Neuronal stem cell (in vitro differentiated cells): ENCODE measurements around the gene HELZ.

Experiments
- DNase-seq: peaks from one replicate; pipeline ENCODE4 v3.0.0-alpha.2; 2013; ENCODE audit warnings: low spot score
- H2AFZ ChIP-seq: one replicate; pipeline ENCODE4 v1.6.1; 2013; ENCODE audit warnings: mild to moderate bottlenecking, low read length, inconsistent platforms
- H2AK5ac ChIP-seq: 2 replicates; pipeline ENCODE4 v1.6.1; 2013; ENCODE audit warnings: low read depth, mild to moderate bottlenecking, inconsistent platforms, low read length, moderate library complexity, mixed read lengths
- H2BK120ac ChIP-seq: 2 replicates; pipeline ENCODE4 v1.6.1; 2013; ENCODE audit warnings: low read depth, mild to moderate bottlenecking, inconsistent platforms, low read length, moderate library complexity, mixed read lengths
- H2BK12ac ChIP-seq: one replicate; pipeline ENCODE4 v1.6.1; 2013; ENCODE audit warnings: low read length, inconsistent platforms
- H2BK15ac ChIP-seq: 2 replicates; pipeline ENCODE4 v1.6.1; 2013; ENCODE audit warnings: mild to moderate bottlenecking, low read length, inconsistent platforms, mixed read lengths
- H2BK5ac ChIP-seq: one replicate; pipeline ENCODE4 v1.6.1; 2013; ENCODE audit warnings: inconsistent platforms, mild to moderate bottlenecking, low read length, moderate library complexity
- H3K14ac ChIP-seq: one replicate; pipeline ENCODE4 v1.6.1; 2013; ENCODE audit warnings: low read length, inconsistent platforms
- H3K18ac ChIP-seq: 2 replicates; pipeline ENCODE4 v1.6.1; 2013; ENCODE audit warnings: low read length, inconsistent platforms
- H3K23ac ChIP-seq: 2 replicates; pipeline ENCODE4 v1.6.1; 2013; ENCODE audit warnings: low read depth, mild to moderate bottlenecking, mixed read lengths, low read length, inconsistent platforms; ENCODE audit not compliant: poor library complexity
- H3K27ac ChIP-seq: replicated peaks from 3 replicates; pipeline ENCODE4 v1.5.1; 2013; ENCODE audit warnings: low read length, inconsistent platforms
- H3K27me3 ChIP-seq, 3 experiments: 2 replicates each; pipeline ENCODE4 v1.6.1; 2013; ENCODE audit warnings: low read length in 3 of 3, mild to moderate bottlenecking in 2 of 3, inconsistent platforms in 1 of 3, low read depth in 1 of 3, mixed read lengths in 1 of 3, moderate library complexity in 1 of 3; ENCODE audit not compliant: control insufficient read depth in 3 of 3, insufficient read depth in 3 of 3
- H3K36me3 ChIP-seq, 2 donors: replicated peaks in 1 of 2; 2 replicates each; pipeline ENCODE4 v1.6.1; 2013; ENCODE audit warnings: low read length in 2 of 2; ENCODE audit not compliant: control insufficient read depth in 2 of 2, insufficient read depth in 2 of 2
- H3K4ac ChIP-seq: 2 replicates; pipeline ENCODE4 v1.6.1; 2013; ENCODE audit warnings: inconsistent platforms, mild to moderate bottlenecking, low read length, moderate library complexity
- H3K4me1 ChIP-seq, 2 donors: 1 replicate in 1 of 2; 2 replicates in 1 of 2; pipeline ENCODE4 v1.6.1; 2013; ENCODE audit warnings: low read length in 2 of 2, low read depth in 1 of 2; ENCODE audit not compliant: control insufficient read depth in 2 of 2, insufficient read depth in 1 of 2
- H3K4me2 ChIP-seq: one replicate; pipeline ENCODE4 v1.6.1; 2013; ENCODE audit warnings: mild to moderate bottlenecking, low read length, inconsistent platforms; ENCODE audit not compliant: insufficient read depth, poor library complexity, severe bottlenecking
- H3K4me3 ChIP-seq, 2 donors: 2 replicates each; pipeline ENCODE4 v1.5.1; 2013; ENCODE audit warnings: low read length in 2 of 2, mild to moderate bottlenecking in 2 of 2, inconsistent platforms in 1 of 2, moderate library complexity in 1 of 2
- H3K79me1 ChIP-seq: one replicate; pipeline ENCODE4 v1.6.1; 2013; ENCODE audit warnings: low read depth, mild to moderate bottlenecking, inconsistent platforms, low read length, moderate library complexity
- H3K9ac ChIP-seq: one replicate; pipeline ENCODE4 v1.6.1; 2013; ENCODE audit warnings: mild to moderate bottlenecking, low read depth, low read length, inconsistent platforms; ENCODE audit not compliant: poor library complexity
- H3K9me3 ChIP-seq, 2 donors: replicated peaks in 1 of 2; 2 replicates each; pipeline versions ENCODE3 to v1.6.1; 2013; ENCODE audit warnings: low read length in 2 of 2, mild to moderate bottlenecking in 2 of 2, inconsistent platforms in 1 of 2, low read depth in 1 of 2, mixed read lengths in 1 of 2, moderate library complexity in 1 of 2; ENCODE audit not compliant: control insufficient read depth in 2 of 2, insufficient read depth in 1 of 2
- H4K8ac ChIP-seq: one replicate; pipeline ENCODE4 v1.6.1; 2013; ENCODE audit warnings: low read depth, mild to moderate bottlenecking, inconsistent platforms, low read length, moderate library complexity
- H4K91ac ChIP-seq: one replicate; pipeline ENCODE4 v1.6.1; 2013; ENCODE audit warnings: low read length, low read depth, mild to moderate bottlenecking, inconsistent platforms; ENCODE audit not compliant: poor library complexity
- WGBS, 2 donors: extraction: QIAGEN DNeasy Blood & Tissue Kit; methylation state at CpG; one replicate each; pipeline ENCODE4 v1.1.7; 2013; ENCODE audit warnings: missing lambda C conversion rate in 2 of 2, mixed read lengths in 1 of 2; ENCODE audit not compliant: insufficient read length in 2 of 2, insufficient replicate concordance in 1 of 2; ENCODE audit errors: extremely low coverage in 2 of 2; 5-methylcytosine and 5-hydroxymethylcytosine counted together

HELZ gene

GRCh38 chr17:67238991-67239390 is 6.0 kb downstream of the HELZ start:
- no peak overlapping the region for H2BK5ac ChIP-seq
- no peak overlapping the region for H3K4ac ChIP-seq
- no peak overlapping the region for H3K14ac ChIP-seq
- no peak overlapping the region for H2AFZ ChIP-seq
- H3K9ac ChIP-seq, result no peak overlapping the region
- H3K18ac ChIP-seq, result no peak overlapping the region
- H3K4me1 ChIP-seq, result peaks cover 0 to 7% of the 10 kb centered on the region in 2 donors
- no peaks in the 10 kb centered on the region for H3K9me3 ChIP-seq
- H3K36me3 ChIP-seq, result peaks cover 6 to 73% of the 10 kb centered on the region in 2 donors
- DNase-seq, result no peak
- no peak overlapping the region for H2BK12ac ChIP-seq
- H4K91ac ChIP-seq, result no peak overlapping the region
- H3K4me2 ChIP-seq, result no peak overlapping the region
- H2BK15ac ChIP-seq, result no peak overlapping the region
- peaks cover 2% of the 10 kb centered on the region for H3K79me1 ChIP-seq
- H3K23ac ChIP-seq, result no peak overlapping the region
- H2AK5ac ChIP-seq, result no peak overlapping the region
- no peaks in the 10 kb centered on the region for H3K27me3 ChIP-seq
- no peak overlapping the region for H3K27ac ChIP-seq
- no peak overlapping the region for H2BK120ac ChIP-seq
- no CpG with 5 or more reads among the region's 5 CpGs for WGBS, 2 donors
- no peak overlapping the region for H3K4me3 ChIP-seq
- no peak overlapping the region for H4K8ac ChIP-seq

- Histone ChIP-seq H3K27me3 (no peaks in the 10 kb centered on the region), H3K4me3 (no peak overlapping the region), H3K23ac (no peak overlapping the region), H2BK120ac (no peak overlapping the region), H3K18ac (no peak overlapping the region), H3K27ac (no peak overlapping the region), H3K4me1 (no peaks in the 10 kb centered on the region), H2BK12ac (no peak overlapping the region), H3K36me3 (peaks cover 3 to 49% of the 10 kb centered on the region in 2 donors), H2BK15ac (no peak overlapping the region), H2AFZ (no peak overlapping the region), H4K91ac (no peak overlapping the region), H4K8ac (no peak overlapping the region), H3K14ac (no peak overlapping the region), H3K4ac (no peak overlapping the region), H3K79me1 (peaks cover 6% of the 10 kb centered on the region), H2BK5ac (no peak overlapping the region), H3K9ac (no peak overlapping the region), H3K4me2 (no peak overlapping the region), H3K9me3 (no peaks in the 10 kb centered on the region), H2AK5ac (no peak overlapping the region)
- no peak for DNase-seq
- WGBS, 2 donors, result no CpG with 5 or more reads among the region's 2 CpGs
Measured at GRCh38 chr17:67232441-67232840, 12.6 kb downstream of the HELZ start.

- Histone ChIP-seq H3K4ac (no peak overlapping the region), H3K36me3 (peaks cover 0 to 34% of the 10 kb centered on the region in 2 donors), H2BK120ac (no peak overlapping the region), H3K23ac (no peak overlapping the region), H3K18ac (no peak overlapping the region), H2BK12ac (no peak overlapping the region), H3K4me1 (no peaks in the 10 kb centered on the region), H3K14ac (no peak overlapping the region), H3K9me3 (no peaks in the 10 kb centered on the region), H3K79me1 (peaks cover 4% of the 10 kb centered on the region), H3K27ac (no peak overlapping the region), H2AFZ (no peak overlapping the region), H4K91ac (no peak overlapping the region), H2AK5ac (no peak overlapping the region), H3K27me3 (no peaks in the 10 kb centered on the region), H3K4me2 (no peak overlapping the region), H4K8ac (no peak overlapping the region), H2BK5ac (no peak overlapping the region), H3K9ac (no peak overlapping the region), H2BK15ac (no peak overlapping the region), H3K4me3 (no peak overlapping the region)
- no CpG with 5 or more reads among the region's 5 CpGs for WGBS, 2 donors
- no peak for DNase-seq
Measured at GRCh38 chr17:67229109-67229955, 15.7 kb downstream of the HELZ start.

GRCh38 chr17:67227488-67227887 is 17.5 kb downstream of the HELZ start:
- Histone ChIP-seq H2AFZ (no peak overlapping the region), H2BK5ac (no peak overlapping the region), H3K27ac (no peak overlapping the region), H3K4me3 (no peak overlapping the region), H2AK5ac (no peak overlapping the region), H3K4me1 (no peaks in the 10 kb centered on the region), H3K4me2 (no peak overlapping the region), H3K9me3 (no peaks in the 10 kb centered on the region), H3K14ac (no peak overlapping the region), H3K18ac (no peak overlapping the region), H3K36me3 (peaks cover 0 to 31% of the 10 kb centered on the region in 2 donors), H4K8ac (no peak overlapping the region), H2BK15ac (no peak overlapping the region), H3K9ac (no peak overlapping the region), H3K4ac (no peak overlapping the region), H2BK120ac (no peak overlapping the region), H2BK12ac (no peak overlapping the region), H3K27me3 (no peaks in the 10 kb centered on the region), H3K79me1 (peaks cover 4% of the 10 kb centered on the region), H4K91ac (no peak overlapping the region), H3K23ac (no peak overlapping the region)
- DNase-seq, result no peak
